PC-3 (cell line): Measurements from ENCODE around the gene CZIB. TPM values are rescaled to one million over a fixed set of nuclear protein-coding genes. Genes with fewer than 3 reads are reported as not detected.

ENCODE experiments used
- ATAC-seq: fragments of 200-7000 bp; cut with Tn5 transposase; 2 replicates; pipeline ENCODE4 v1.9.1; 2020; ENCODE audit warnings: mild to moderate bottlenecking, moderate library complexity
- BruUV-seq: library from RNA; stranded (reverse); fragments of 400-500 nt; replicated peaks from 2 replicates; lab custom pipeline; 2021; lab: Mats Ljungman, UMichigan
- CTCF ChIA-PET: fragments of 300-600 bp; sonication (Branson Sonifier 250); formaldehyde crosslinking; loops from one replicate; lab custom pipeline; 2022; ENCODE audit warnings: antibody characterized with exemption; lab: Charles Lee
- POLR2A ChIA-PET: fragments of 300-600 bp; sonication (Branson Sonifier 250); formaldehyde crosslinking; loops from one replicate; lab custom pipeline; 2022; ENCODE audit warnings: antibody characterized with exemption; ENCODE audit not compliant: unreplicated experiment; lab: Charles Lee
- DNase-seq: peaks from one replicate; pipeline ENCODE4 v3.0.0-alpha.2; 2015
- H2AFZ ChIP-seq: fragments of 300-600 bp; sonication (generic); 2 replicates; pipeline ENCODE4 v1.6.0; 2016; ENCODE audit warnings: antibody characterized with exemption, low read length
- H3F3A ChIP-seq: fragments of 300-600 bp; sonication (generic); one replicate; pipeline ENCODE4 v1.6.0; 2017; ENCODE audit warnings: antibody characterized with exemption, low read length, control low read depth, mild to moderate bottlenecking; ENCODE audit not compliant: unreplicated experiment
- H3K27ac ChIP-seq: fragments of 300-600 bp; sonication (generic); 2 replicates; pipeline ENCODE4 v1.5.1; 2016; ENCODE audit warnings: mild to moderate bottlenecking, low read length
- H3K27me3 ChIP-seq: fragments of 300-600 bp; sonication (generic); 2 replicates; pipeline ENCODE4 v1.6.1; 2016; ENCODE audit warnings: low read length, mixed read lengths
- H3K36me3 ChIP-seq: fragments of 300-600 bp; sonication (generic); 2 replicates; pipeline ENCODE4 v1.6.1; 2016; ENCODE audit warnings: low read depth, mixed run types, low read length, mixed read lengths
- H3K4me1 ChIP-seq: fragments of 300-600 bp; sonication (generic); 2 replicates; pipeline ENCODE4 v1.5.1; 2016; ENCODE audit warnings: low read length; ENCODE audit not compliant: insufficient read depth
- H3K4me2 ChIP-seq: fragments of 300-600 bp; sonication (generic); 2 replicates; pipeline ENCODE4 v1.6.0; 2016; ENCODE audit warnings: low read length
- H3K4me3 ChIP-seq: fragments of 300-600 bp; sonication (generic); 2 replicates; pipeline ENCODE4 v1.5.1; 2016; ENCODE audit warnings: mild to moderate bottlenecking, low read length, mixed read lengths
- H3K79me2 ChIP-seq: fragments of 300-600 bp; sonication (generic); 2 replicates; pipeline ENCODE4 v1.6.1; 2017; ENCODE audit warnings: low read length, mixed read lengths
- H3K9ac ChIP-seq: fragments of 300-600 bp; sonication (generic); 2 replicates; pipeline ENCODE4 v1.6.0; 2016; ENCODE audit warnings: mild to moderate bottlenecking, low read length
- H3K9me2 ChIP-seq: fragments of 300-600 bp; sonication (generic); replicated peaks from 2 replicates; pipeline ENCODE4 v1.6.1; 2016; ENCODE audit warnings: mixed run types, low read length, mixed read lengths
- H3K9me3 ChIP-seq: fragments of 300-600 bp; sonication (generic); 2 replicates; pipeline ENCODE4 v1.6.1; 2016; ENCODE audit warnings: low read length, mixed read lengths
- H4K20me1 ChIP-seq: fragments of 300-600 bp; sonication (generic); 2 replicates; pipeline ENCODE4 v1.6.1; 2016; ENCODE audit warnings: low read length, mixed read lengths
- CTCF ChIP-seq: fragments of 300-600 bp; sonication (generic); conservative IDR thresholded peaks from 2 replicates; pipeline ENCODE4 v1.5.1; 2017; ENCODE audit warnings: antibody characterized with exemption, low read depth, mild to moderate bottlenecking, low read length
- EZH2 ChIP-seq: fragments of 300-600 bp; sonication (generic); IDR thresholded peaks from one replicate; pipeline ENCODE4 v1.6.1; 2017; ENCODE audit warnings: antibody characterized with exemption, mild to moderate bottlenecking, low read length; ENCODE audit not compliant: unreplicated experiment
- EZH2phosphoT487 ChIP-seq: fragments of 300-600 bp; sonication (generic); IDR thresholded peaks from 2 replicates; pipeline ENCODE4 v1.6.1; 2018; ENCODE audit warnings: mild to moderate bottlenecking, antibody characterized with exemption, low read length, borderline replicate concordance
- intact Hi-C: fragments of 100-400 bp; cut with micrococcal nuclease; formaldehyde crosslinking; loops from 2 replicates; pipeline ENCODE4 v1.9.0; 2023
- total RNA-seq: library from RNA; depleted of rRNA; stranded (reverse); fragments of >200 nt; gene quantifications from 2 replicates; pipeline ENCODE4 v1.2.3, GENCODE V29; 2014

Gene CZIB
- total RNA-seq, 1 experiment from 2014 or later: 47.7 TPM

- Histone ChIP-seq H3K4me1 (peaks cover 33% of the 10 kb centered on the region), H3K27me3 (no peaks in the 10 kb centered on the region), H3K4me3 (peak overlapping the region; percentile 37; the same call in 1 of the 2 replicates), H3F3A (no peaks in the 10 kb centered on the region), H3K9me3 (no peaks in the 10 kb centered on the region), H3K9ac (peak overlapping the region; percentile 38), H3K27ac (peak overlapping the region; percentile 83), H2AFZ (peak overlapping the region; percentile 39), H4K20me1 (no peaks in the 10 kb centered on the region), H3K9me2 (no peaks in the 10 kb centered on the region), H3K4me2 (peak overlapping the region; percentile 61), H3K36me3 (no peaks in the 10 kb centered on the region), H3K79me2 (no peaks in the 10 kb centered on the region)
- TF ChIP-seq CTCF (peak; percentile 65), EZH2phosphoT487 (no peak)
- ChIA-PET CTCF (interaction anchor here (0.5 to 1.3 kb wide), 6 partner anchors 19 to 1053 kb away, joined by 3 to 8 read pairs (median 4); partner anchors contain the start of gene ECHDC2), POLR2A (no interaction called here)
- BruUV-seq: no TSS peak
- peak; percentile 91 for DNase-seq
- peak; percentile 93 for ATAC-seq
- intact Hi-C loops: loop anchor here (1.0 to 10.0 kb wide), 5 partner anchors 28 to 1122 kb away; partner anchors contain the start of genes BTF3L4 and TXNDC12
These were observed 43.8 kb downstream of the CZIB start for GRCh38 chr1:53176452-53177208.

- Histone ChIP-seq H3K27ac (peak overlapping the region; percentile 83), H4K20me1 (no peaks in the 10 kb centered on the region), H3K4me1 (peaks cover 33% of the 10 kb centered on the region), H3F3A (no peaks in the 10 kb centered on the region), H2AFZ (no peak overlapping the region), H3K9ac (no peak overlapping the region), H3K9me2 (no peaks in the 10 kb centered on the region), H3K27me3 (no peaks in the 10 kb centered on the region), H3K36me3 (no peaks in the 10 kb centered on the region), H3K4me3 (no peak overlapping the region), H3K79me2 (no peaks in the 10 kb centered on the region), H3K9me3 (no peaks in the 10 kb centered on the region), H3K4me2 (no peak overlapping the region)
- intact Hi-C loops: loop anchor here (5.0 to 10.0 kb wide), 2 partner anchors 128 to 1120 kb away; partner anchors contain the start of genes BTF3L4 and TXNDC12
- no peak for DNase-seq
- no peak for ATAC-seq
- ChIA-PET CTCF (no interaction called here), POLR2A (no interaction called here)
- TF ChIP-seq CTCF: no peak
- TF ChIP-seq EZH2phosphoT487: no peak
- TF ChIP-seq EZH2: no peak
- BruUV-seq: no TSS peak
These were observed 45.2 kb downstream of the CZIB start for GRCh38 chr1:53174971-53175913.
